GM23338 (cell line): Measurements from ENCODE around the gene ACYP1. TPM values are rescaled to one million over a fixed set of nuclear protein-coding genes. Genes with fewer than 3 reads are reported as not detected.

Source experiments
- ATAC-seq: fragments of 200-7000 bp; cut with Tn5 transposase; 3 replicates; pipeline ENCODE4 v1.9.1; 2020
- DNase-seq: peaks from one replicate; pipeline ENCODE4 v3.0.0-alpha.2; 2015; ENCODE audit warnings: low spot score
- H2AFZ ChIP-seq: fragments of 200-600 bp; sonication (generic); 2 replicates; pipeline ENCODE4 v1.8.0; 2016; ENCODE audit warnings: antibody characterized with exemption, mild to moderate bottlenecking, moderate library complexity
- H3F3A ChIP-seq: fragments of 200-600 bp; sonication (generic); replicated peaks from 2 replicates; pipeline ENCODE4 v1.8.0; 2017; ENCODE audit warnings: antibody characterized with exemption, mixed run types, low read depth
- H3K27ac ChIP-seq: fragments of 200-600 bp; sonication (generic); 2 replicates; pipeline ENCODE4 v1.6.1; 2016; ENCODE audit warnings: low read depth
- H3K27me3 ChIP-seq: fragments of 200-600 bp; sonication (generic); 2 replicates; pipeline ENCODE4 v1.8.0; 2016; ENCODE audit warnings: mild to moderate bottlenecking, mixed run types, moderate library complexity; ENCODE audit not compliant: insufficient read depth
- H3K36me3 ChIP-seq: fragments of 200-600 bp; sonication (generic); 2 replicates; pipeline ENCODE4 v1.8.0; 2016; ENCODE audit warnings: mild to moderate bottlenecking; ENCODE audit not compliant: insufficient read depth
- H3K4me1 ChIP-seq: fragments of 200-600 bp; sonication (generic); 2 replicates; pipeline ENCODE4 v1.8.0; 2016; ENCODE audit warnings: mild to moderate bottlenecking, moderate library complexity; ENCODE audit not compliant: insufficient read depth
- H3K4me2 ChIP-seq: fragments of 200-600 bp; sonication (generic); 2 replicates; pipeline ENCODE4 v1.7.1; 2017; ENCODE audit warnings: mixed run types
- H3K4me3 ChIP-seq: fragments of 200-600 bp; sonication (generic); 2 replicates; pipeline ENCODE4 v1.6.1; 2016; ENCODE audit warnings: mixed run types
- H3K79me2 ChIP-seq: fragments of 200-600 bp; sonication (generic); replicated peaks from 2 replicates; pipeline ENCODE4 v1.8.0; 2017; ENCODE audit warnings: mild to moderate bottlenecking; ENCODE audit not compliant: insufficient read depth
- H3K9me2 ChIP-seq: fragments of 200-600 bp; sonication (generic); 2 replicates; pipeline ENCODE4 v1.8.0; 2017; ENCODE audit not compliant: insufficient read depth
- H4K20me1 ChIP-seq: fragments of 200-600 bp; sonication (generic); replicated peaks from 2 replicates; pipeline ENCODE4 v1.8.0; 2017; ENCODE audit warnings: mild to moderate bottlenecking; ENCODE audit not compliant: insufficient read depth
- H3K27ac Mint-ChIP-seq: 2 replicates; pipeline ENCODE4 v1.8.0; 2020; ENCODE audit warnings: inconsistent platforms, mild to moderate bottlenecking, moderate library complexity, mixed read lengths
- H3K27me3 Mint-ChIP-seq: 3 replicates; pipeline ENCODE4 v1.8.0; 2022; ENCODE audit warnings: low read depth, mild to moderate bottlenecking, moderate library complexity, mixed read lengths, inconsistent platforms; ENCODE audit not compliant: insufficient read depth, poor library complexity
- H3K36me3 Mint-ChIP-seq: 3 replicates; pipeline ENCODE4 v1.8.0; 2021; ENCODE audit warnings: low read depth, mild to moderate bottlenecking, inconsistent platforms, moderate library complexity, mixed read lengths
- H3K4me1 Mint-ChIP-seq: 3 replicates; pipeline ENCODE4 v1.8.0; 2020; ENCODE audit warnings: mild to moderate bottlenecking, inconsistent platforms, mixed read lengths
- H3K4me3 Mint-ChIP-seq: 3 replicates; pipeline ENCODE4 v1.8.0; 2021; ENCODE audit warnings: moderate library complexity, mild to moderate bottlenecking, inconsistent platforms, mixed read lengths
- H3K9me3 Mint-ChIP-seq: 3 replicates; pipeline ENCODE4 v1.8.0; 2020; ENCODE audit warnings: moderate library complexity, mild to moderate bottlenecking, inconsistent platforms, mixed read lengths
- EZH2 ChIP-seq: fragments of 200-600 bp; sonication (generic); IDR thresholded peaks from one replicate; pipeline ENCODE4 v1.8.0; 2017; ENCODE audit warnings: antibody characterized with exemption, mild to moderate bottlenecking, low read depth; ENCODE audit not compliant: unreplicated experiment
- EZH2phosphoT487 ChIP-seq: fragments of 200-600 bp; sonication (generic); IDR thresholded peaks from one replicate; pipeline ENCODE4 v1.8.1; 2018; ENCODE audit warnings: antibody characterized with exemption; ENCODE audit not compliant: unreplicated experiment
- JUNB ChIP-seq: IDR thresholded peaks from one replicate; pipeline ENCODE4 v1.6.1; 2016; ENCODE audit warnings: antibody characterized with exemption; ENCODE audit not compliant: unreplicated experiment
- NANOG ChIP-seq: IDR thresholded peaks from 2 replicates; pipeline ENCODE4 v1.6.1; 2016; ENCODE audit warnings: antibody characterized with exemption, borderline replicate concordance
- POLR2AphosphoS5 ChIP-seq: IDR thresholded peaks from 2 replicates; pipeline ENCODE4 v1.6.1; 2016; ENCODE audit warnings: antibody characterized with exemption, low read depth
- ZNF114 ChIP-seq: fragments of 250-450 bp; sonication (Bioruptor Pico); IDR thresholded peaks from 2 replicates; pipeline ENCODE4 v1.5.0; 2020; ENCODE audit warnings: mild to moderate bottlenecking, moderate library complexity
- polyA plus RNA-seq: library from polyadenylated mRNA; unstranded; fragments of >200 nt; fragmentation: Nextera tagmentation; extraction: Ambion mirVana; gene quantifications from 2 replicates; pipeline ENCODE4 v1.2.1, GENCODE V29; 2016
- total RNA-seq: library from RNA; depleted of rRNA; stranded (reverse); fragments of >200 nt; shearing (Covaris generic); gene quantifications from 2 replicates; pipeline ENCODE4 v1.2.3, GENCODE V29; 2014
- TF ChIP-seq, protein P1 (sequence below): fragments of 250-450 bp; sonication (Bioruptor Pico); IDR thresholded peaks from 2 replicates; pipeline ENCODE4 v1.5.0; 2020; ENCODE audit warnings: mild to moderate bottlenecking, moderate library complexity
- TF ChIP-seq, protein P2 (sequence below), 2 experiments: fragments of 200-600 bp in 1 of 2; sonication (generic) in 1 of 2; conservative IDR thresholded peaks; 2 replicates each; pipeline versions ENCODE4 v1.5.1 to v1.6.1; 2016 to 2017; ENCODE audit warnings: antibody characterized with exemption in 2 of 2, low read depth in 2 of 2, mild to moderate bottlenecking in 2 of 2, moderate library complexity in 1 of 2

Gene ACYP1
- total and polyA plus RNA-seq, 2 experiments from 2014 or later = 18.4 to 104 TPM

DNA sequence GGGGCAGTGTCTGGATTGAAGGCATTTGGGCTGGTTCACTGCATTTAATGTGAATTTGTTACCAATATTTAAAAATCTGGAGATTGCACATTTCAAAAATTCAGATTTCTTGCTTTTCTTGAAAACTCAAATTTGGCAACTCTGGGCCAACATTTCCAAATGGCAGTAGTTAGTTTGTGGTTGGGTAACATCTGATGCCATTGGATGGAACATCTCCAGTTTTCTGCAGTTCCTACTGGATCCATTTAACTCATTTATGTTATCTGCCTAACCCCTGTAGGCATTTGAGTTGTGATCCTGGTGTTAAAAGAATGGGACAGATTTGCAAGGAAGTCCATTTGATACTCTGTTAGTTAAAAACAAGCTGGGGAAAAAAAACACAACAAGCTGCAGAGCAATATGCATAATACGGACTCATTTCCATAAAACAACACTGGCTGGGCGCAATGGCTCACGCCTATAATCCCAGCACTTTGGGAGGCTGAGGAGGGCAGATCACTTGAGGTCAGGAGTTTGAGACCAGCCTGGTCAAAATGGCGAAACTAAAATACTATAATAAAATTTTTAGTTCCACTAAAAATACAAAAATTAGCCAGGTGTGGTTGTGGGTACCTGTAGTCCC lies 53.2 kb downstream of the ACYP1 start:
- Mint-ChIP-seq H3K36me3 (peaks cover 37% of the 10 kb centered on the region), H3K4me3 (no peak overlapping the region), H3K27ac (no peak overlapping the region), H3K27me3 (no peaks in the 10 kb centered on the region), H3K9me3 (no peaks in the 10 kb centered on the region), H3K4me1 (no peaks in the 10 kb centered on the region)
- Histone ChIP-seq H2AFZ (no peak overlapping the region), H3K79me2 (no peaks in the 10 kb centered on the region), H3K9me2 (no peaks in the 10 kb centered on the region), H3K4me3 (no peak overlapping the region), H3K36me3 (peaks cover 12% of the 10 kb centered on the region; the same call in 1 of the 2 replicates), H3K27me3 (no peaks in the 10 kb centered on the region), H3F3A (no peaks in the 10 kb centered on the region), H3K27ac (no peak overlapping the region), H3K4me2 (no peak overlapping the region), H4K20me1 (no peaks in the 10 kb centered on the region; the same call in 1 of the 2 replicates), H3K4me1 (no peaks in the 10 kb centered on the region)
- ATAC-seq = no peak
- no peak for DNase-seq
- TF ChIP-seq JUNB (no peak), ZNF114 (CRISPR knock-in tag) (no peak), NANOG (no peak), EZH2 (no peak), EZH2phosphoT487 (no peak), POLR2AphosphoS5 (no peak)
- TF ChIP-seq, protein P1, sequence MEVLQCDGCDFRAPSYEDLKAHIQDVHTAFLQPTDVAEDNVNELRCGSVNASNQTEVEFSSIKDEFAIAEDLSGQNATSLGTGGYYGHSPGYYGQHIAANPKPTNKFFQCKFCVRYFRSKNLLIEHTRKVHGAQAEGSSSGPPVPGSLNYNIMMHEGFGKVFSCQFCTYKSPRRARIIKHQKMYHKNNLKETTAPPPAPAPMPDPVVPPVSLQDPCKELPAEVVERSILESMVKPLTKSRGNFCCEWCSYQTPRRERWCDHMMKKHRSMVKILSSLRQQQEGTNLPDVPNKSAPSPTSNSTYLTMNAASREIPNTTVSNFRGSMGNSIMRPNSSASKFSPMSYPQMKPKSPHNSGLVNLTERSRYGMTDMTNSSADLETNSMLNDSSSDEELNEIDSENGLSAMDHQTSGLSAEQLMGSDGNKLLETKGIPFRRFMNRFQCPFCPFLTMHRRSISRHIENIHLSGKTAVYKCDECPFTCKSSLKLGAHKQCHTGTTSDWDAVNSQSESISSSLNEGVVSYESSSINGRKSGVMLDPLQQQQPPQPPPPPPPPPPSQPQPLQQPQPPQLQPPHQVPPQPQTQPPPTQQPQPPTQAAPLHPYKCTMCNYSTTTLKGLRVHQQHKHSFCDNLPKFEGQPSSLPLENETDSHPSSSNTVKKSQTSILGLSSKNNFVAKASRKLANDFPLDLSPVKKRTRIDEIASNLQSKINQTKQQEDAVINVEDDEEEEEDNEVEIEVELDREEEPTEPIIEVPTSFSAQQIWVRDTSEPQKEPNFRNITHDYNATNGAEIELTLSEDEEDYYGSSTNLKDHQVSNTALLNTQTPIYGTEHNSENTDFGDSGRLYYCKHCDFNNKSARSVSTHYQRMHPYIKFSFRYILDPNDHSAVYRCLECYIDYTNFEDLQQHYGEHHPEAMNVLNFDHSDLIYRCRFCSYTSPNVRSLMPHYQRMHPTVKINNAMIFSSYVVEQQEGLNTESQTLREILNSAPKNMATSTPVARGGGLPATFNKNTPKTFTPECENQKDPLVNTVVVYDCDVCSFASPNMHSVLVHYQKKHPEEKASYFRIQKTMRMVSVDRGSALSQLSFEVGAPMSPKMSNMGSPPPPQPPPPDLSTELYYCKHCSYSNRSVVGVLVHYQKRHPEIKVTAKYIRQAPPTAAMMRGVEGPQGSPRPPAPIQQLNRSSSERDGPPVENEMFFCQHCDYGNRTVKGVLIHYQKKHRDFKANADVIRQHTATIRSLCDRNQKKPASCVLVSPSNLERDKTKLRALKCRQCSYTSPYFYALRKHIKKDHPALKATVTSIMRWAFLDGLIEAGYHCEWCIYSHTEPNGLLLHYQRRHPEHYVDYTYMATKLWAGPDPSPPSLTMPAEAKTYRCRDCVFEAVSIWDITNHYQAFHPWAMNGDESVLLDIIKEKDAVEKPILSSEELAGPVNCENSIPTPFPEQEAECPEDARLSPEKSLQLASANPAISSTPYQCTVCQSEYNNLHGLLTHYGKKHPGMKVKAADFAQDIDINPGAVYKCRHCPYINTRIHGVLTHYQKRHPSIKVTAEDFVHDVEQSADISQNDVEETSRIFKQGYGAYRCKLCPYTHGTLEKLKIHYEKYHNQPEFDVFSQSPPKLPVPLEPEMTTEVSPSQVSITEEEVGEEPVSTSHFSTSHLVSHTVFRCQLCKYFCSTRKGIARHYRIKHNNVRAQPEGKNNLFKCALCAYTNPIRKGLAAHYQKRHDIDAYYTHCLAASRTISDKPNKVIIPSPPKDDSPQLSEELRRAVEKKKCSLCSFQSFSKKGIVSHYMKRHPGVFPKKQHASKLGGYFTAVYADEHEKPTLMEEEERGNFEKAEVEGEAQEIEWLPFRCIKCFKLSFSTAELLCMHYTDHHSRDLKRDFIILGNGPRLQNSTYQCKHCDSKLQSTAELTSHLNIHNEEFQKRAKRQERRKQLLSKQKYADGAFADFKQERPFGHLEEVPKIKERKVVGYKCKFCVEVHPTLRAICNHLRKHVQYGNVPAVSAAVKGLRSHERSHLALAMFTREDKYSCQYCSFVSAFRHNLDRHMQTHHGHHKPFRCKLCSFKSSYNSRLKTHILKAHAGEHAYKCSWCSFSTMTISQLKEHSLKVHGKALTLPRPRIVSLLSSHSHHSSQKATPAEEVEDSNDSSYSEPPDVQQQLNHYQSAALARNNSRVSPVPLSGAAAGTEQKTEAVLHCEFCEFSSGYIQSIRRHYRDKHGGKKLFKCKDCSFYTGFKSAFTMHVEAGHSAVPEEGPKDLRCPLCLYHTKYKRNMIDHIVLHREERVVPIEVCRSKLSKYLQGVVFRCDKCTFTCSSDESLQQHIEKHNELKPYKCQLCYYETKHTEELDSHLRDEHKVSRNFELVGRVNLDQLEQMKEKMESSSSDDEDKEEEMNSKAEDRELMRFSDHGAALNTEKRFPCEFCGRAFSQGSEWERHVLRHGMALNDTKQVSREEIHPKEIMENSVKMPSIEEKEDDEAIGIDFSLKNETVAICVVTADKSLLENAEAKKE (CRISPR knock-in tag) = no peak
- TF ChIP-seq, protein P2, sequence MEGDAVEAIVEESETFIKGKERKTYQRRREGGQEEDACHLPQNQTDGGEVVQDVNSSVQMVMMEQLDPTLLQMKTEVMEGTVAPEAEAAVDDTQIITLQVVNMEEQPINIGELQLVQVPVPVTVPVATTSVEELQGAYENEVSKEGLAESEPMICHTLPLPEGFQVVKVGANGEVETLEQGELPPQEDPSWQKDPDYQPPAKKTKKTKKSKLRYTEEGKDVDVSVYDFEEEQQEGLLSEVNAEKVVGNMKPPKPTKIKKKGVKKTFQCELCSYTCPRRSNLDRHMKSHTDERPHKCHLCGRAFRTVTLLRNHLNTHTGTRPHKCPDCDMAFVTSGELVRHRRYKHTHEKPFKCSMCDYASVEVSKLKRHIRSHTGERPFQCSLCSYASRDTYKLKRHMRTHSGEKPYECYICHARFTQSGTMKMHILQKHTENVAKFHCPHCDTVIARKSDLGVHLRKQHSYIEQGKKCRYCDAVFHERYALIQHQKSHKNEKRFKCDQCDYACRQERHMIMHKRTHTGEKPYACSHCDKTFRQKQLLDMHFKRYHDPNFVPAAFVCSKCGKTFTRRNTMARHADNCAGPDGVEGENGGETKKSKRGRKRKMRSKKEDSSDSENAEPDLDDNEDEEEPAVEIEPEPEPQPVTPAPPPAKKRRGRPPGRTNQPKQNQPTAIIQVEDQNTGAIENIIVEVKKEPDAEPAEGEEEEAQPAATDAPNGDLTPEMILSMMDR (conservative IDR thresholded peaks at IDR 0.05; ENCODE audit: low read depth in 2 of 2) = no peak
